ENCODE results near the gene CAP1. TPM values are rescaled to one million over a fixed set of nuclear protein-coding genes. Genes with fewer than 3 reads are reported as not detected.

The CAP1 gene
- total and polyA plus RNA-seq, 10 donors = 124 to 608 (median 348) TPM

DNA sequence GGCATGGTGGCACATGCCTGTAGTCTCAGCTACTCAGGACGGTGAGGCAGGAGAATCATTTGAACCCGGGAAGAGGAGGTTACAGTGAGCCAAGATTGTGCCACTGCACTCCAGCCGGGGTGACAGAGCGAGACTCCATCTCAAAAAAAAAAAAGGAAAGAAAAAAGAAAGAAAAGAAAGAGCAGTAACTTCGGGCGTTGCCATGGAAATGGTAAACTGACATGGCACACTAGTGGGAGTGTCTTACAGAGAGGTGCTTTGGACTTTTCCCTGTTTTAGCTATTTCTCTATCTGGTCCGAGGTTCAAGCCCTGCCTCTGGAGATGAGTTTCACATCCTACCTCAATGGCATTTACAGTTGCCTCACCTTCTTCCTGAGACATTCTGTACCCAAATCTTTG lies 79.6 kb downstream of the CAP1 start:
- Histone ChIP-seq H3K9me3 (no peaks in the 10 kb centered on the region), H3K4me3 (no peak overlapping the region), H3K36me3 (no peaks in the 10 kb centered on the region), H3K27me3 (replicated peaks in 1 of 7) (no peaks in the 10 kb centered on the region), H3K27ac (no peak overlapping the region), H3K4me1 (no peaks in the 10 kb centered on the region)
- TF ChIP-seq, protein P1, sequence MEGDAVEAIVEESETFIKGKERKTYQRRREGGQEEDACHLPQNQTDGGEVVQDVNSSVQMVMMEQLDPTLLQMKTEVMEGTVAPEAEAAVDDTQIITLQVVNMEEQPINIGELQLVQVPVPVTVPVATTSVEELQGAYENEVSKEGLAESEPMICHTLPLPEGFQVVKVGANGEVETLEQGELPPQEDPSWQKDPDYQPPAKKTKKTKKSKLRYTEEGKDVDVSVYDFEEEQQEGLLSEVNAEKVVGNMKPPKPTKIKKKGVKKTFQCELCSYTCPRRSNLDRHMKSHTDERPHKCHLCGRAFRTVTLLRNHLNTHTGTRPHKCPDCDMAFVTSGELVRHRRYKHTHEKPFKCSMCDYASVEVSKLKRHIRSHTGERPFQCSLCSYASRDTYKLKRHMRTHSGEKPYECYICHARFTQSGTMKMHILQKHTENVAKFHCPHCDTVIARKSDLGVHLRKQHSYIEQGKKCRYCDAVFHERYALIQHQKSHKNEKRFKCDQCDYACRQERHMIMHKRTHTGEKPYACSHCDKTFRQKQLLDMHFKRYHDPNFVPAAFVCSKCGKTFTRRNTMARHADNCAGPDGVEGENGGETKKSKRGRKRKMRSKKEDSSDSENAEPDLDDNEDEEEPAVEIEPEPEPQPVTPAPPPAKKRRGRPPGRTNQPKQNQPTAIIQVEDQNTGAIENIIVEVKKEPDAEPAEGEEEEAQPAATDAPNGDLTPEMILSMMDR (IDR thresholded peaks at IDR 0.05 in 8 of 11, conservative IDR thresholded peaks at IDR 0.05 in 3 of 11) = no peak
- TF ChIP-seq POLR2AphosphoS5 (IDR thresholded peaks at IDR 0.05) (no peak), POLR2A (IDR thresholded peaks at IDR 0.05) (no peak)
- DNase-seq = no peak
- WGBS, 5 donors = 86 to 92% (median 87%) methylated on average over 7 of the region's 7 CpGs
- intact Hi-C loops (cut with DNase I; ENCODE audit: low total_unique reads) = no loop called here

Other genes starting within 250 kb of the CAP1 start
- gene TRIT1, start 157.2 kb upstream of the CAP1 start, total RNA-seq = 10 to 100 TPM; 13.9 to 21.4 (median 18.3) TPM
- gene TRIT1, start 157.2 kb upstream of the CAP1 start, polyA plus RNA-seq = 10 to 100 TPM; 13.0 to 14.7 (median 14.1) TPM
- 1 to 10 TPM; 1.0 to 7.3 (median 5.5) TPM for gene MYCL, start 138.8 kb upstream of the CAP1 start, total RNA-seq
- gene MYCL, start 138.8 kb upstream of the CAP1 start, polyA plus RNA-seq = 1 to 10 TPM in 2 of 3 donors, under 1 TPM in 1; 0.90 to 1.2 (median 1.2) TPM
- gene MFSD2A, start 85.6 kb upstream of the CAP1 start, total RNA-seq = 1 to 10 TPM in 6 of 7 donors, under 1 TPM in 1; 0.88 to 7.1 (median 4.2) TPM
- 1 to 10 TPM; 1.8 to 4.1 (median 2.2) TPM for gene MFSD2A, start 85.6 kb upstream of the CAP1 start, polyA plus RNA-seq
- 100 to 1,000 TPM; 180 to 282 (median 214) TPM for gene PPT1, start 56.5 kb downstream of the CAP1 start, total RNA-seq
- 10 to 100 TPM; 57.1 to 88.0 (median 86.8) TPM for gene PPT1, start 56.5 kb downstream of the CAP1 start, polyA plus RNA-seq
- gene RLF, start 120.7 kb downstream of the CAP1 start, total RNA-seq = 10 to 100 TPM; 15.9 to 26.3 (median 22.6) TPM
- gene RLF, start 120.7 kb downstream of the CAP1 start, polyA plus RNA-seq = 1 to 10 TPM; 3.8 to 4.6 (median 4.1) TPM
- not detected for gene TMCO2, start 207.2 kb downstream of the CAP1 start, total RNA-seq
- gene TMCO2, start 207.2 kb downstream of the CAP1 start, polyA plus RNA-seq = under 1 TPM in 2 of 3 donors, not detected in 1; 0.38 to 0.48 TPM
- gene ZMPSTE24, start 217.5 kb downstream of the CAP1 start, total RNA-seq = 10 to 100 TPM; 20.4 to 33.3 (median 25.2) TPM
- gene ZMPSTE24, start 217.5 kb downstream of the CAP1 start, polyA plus RNA-seq = 10 to 100 TPM in 2 of 3 donors, 1 to 10 TPM in 1; 7.9 to 10.9 (median 10.6) TPM